ENCODE data around the gene IRX5. TPM values are rescaled to one million over a fixed set of nuclear protein-coding genes. Genes with fewer than 3 reads are reported as not detected.

The IRX5 gene
- total RNA-seq, 1 donor from 2014 or later: 4.7 TPM

GRCh38 chr16:54965464-54965863, 34.8 kb downstream of the IRX5 start:
- peaks cover 3% of the 10 kb centered on the region for H3K9me3 Mint-ChIP-seq (ENCODE audit: unreplicated experiment)
- no peak overlapping the region for H3K4me3 Mint-ChIP-seq (ENCODE audit: unreplicated experiment)
- no peak overlapping the region for H3K27ac Mint-ChIP-seq (ENCODE audit: unreplicated experiment)
- H3K27me3 Mint-ChIP-seq (ENCODE audit: unreplicated experiment): peaks cover 1% of the 10 kb centered on the region
- H3K36me3 Mint-ChIP-seq (ENCODE audit: unreplicated experiment): no peaks in the 10 kb centered on the region
- DNase-seq: no peak
- no peak for TF ChIP-seq CTCF (IDR thresholded peaks at IDR 0.05; ENCODE audit: partially characterized antibody, unreplicated experiment)
- no peaks in the 10 kb centered on the region for H3K4me1 Mint-ChIP-seq (ENCODE audit: low read depth, unreplicated experiment)

- DNase-seq: no peak
- Mint-ChIP-seq H3K4me1 (ENCODE audit: low read depth, unreplicated experiment) (no peaks in the 10 kb centered on the region), H3K36me3 (ENCODE audit: unreplicated experiment) (no peaks in the 10 kb centered on the region), H3K27me3 (ENCODE audit: unreplicated experiment) (peaks cover 3% of the 10 kb centered on the region), H3K27ac (ENCODE audit: unreplicated experiment) (no peak overlapping the region), H3K9me3 (ENCODE audit: unreplicated experiment) (peaks cover 3% of the 10 kb centered on the region), H3K4me3 (ENCODE audit: unreplicated experiment) (no peak overlapping the region)
- TF ChIP-seq CTCF (IDR thresholded peaks at IDR 0.05; ENCODE audit: partially characterized antibody, unreplicated experiment): no peak
These were observed 37.3 kb downstream of the IRX5 start for GRCh38 chr16:54968011-54968410.

GRCh38 chr16:54968784-54969183, 38.1 kb downstream of the IRX5 start:
- no peak for DNase-seq
- TF ChIP-seq CTCF (IDR thresholded peaks at IDR 0.05; ENCODE audit: partially characterized antibody, unreplicated experiment): no peak
- Mint-ChIP-seq H3K9me3 (ENCODE audit: unreplicated experiment) (peaks cover 3% of the 10 kb centered on the region), H3K36me3 (ENCODE audit: unreplicated experiment) (no peaks in the 10 kb centered on the region), H3K4me1 (ENCODE audit: low read depth, unreplicated experiment) (no peaks in the 10 kb centered on the region), H3K4me3 (ENCODE audit: unreplicated experiment) (no peak overlapping the region), H3K27me3 (ENCODE audit: unreplicated experiment) (peaks cover 2% of the 10 kb centered on the region), H3K27ac (ENCODE audit: unreplicated experiment) (no peak overlapping the region)

GRCh38 chr16:54970016-54970415, 39.4 kb downstream of the IRX5 start:
- Mint-ChIP-seq H3K9me3 (ENCODE audit: unreplicated experiment) (peaks cover 3% of the 10 kb centered on the region), H3K36me3 (ENCODE audit: unreplicated experiment) (no peaks in the 10 kb centered on the region), H3K27me3 (ENCODE audit: unreplicated experiment) (peaks cover 2% of the 10 kb centered on the region), H3K4me3 (ENCODE audit: unreplicated experiment) (no peak overlapping the region), H3K27ac (ENCODE audit: unreplicated experiment) (no peak overlapping the region), H3K4me1 (ENCODE audit: low read depth, unreplicated experiment) (no peaks in the 10 kb centered on the region)
- DNase-seq: no peak
- no peak for TF ChIP-seq CTCF (IDR thresholded peaks at IDR 0.05; ENCODE audit: partially characterized antibody, unreplicated experiment)

GRCh38 chr16:54974367-54974766, 43.7 kb downstream of the IRX5 start:
- no peak overlapping the region for H3K4me3 Mint-ChIP-seq (ENCODE audit: unreplicated experiment)
- no peak overlapping the region for H3K27ac Mint-ChIP-seq (ENCODE audit: unreplicated experiment)
- no peak for DNase-seq
- peaks cover 2% of the 10 kb centered on the region for H3K27me3 Mint-ChIP-seq (ENCODE audit: unreplicated experiment)
- H3K4me1 Mint-ChIP-seq (ENCODE audit: low read depth, unreplicated experiment): no peaks in the 10 kb centered on the region
- H3K36me3 Mint-ChIP-seq (ENCODE audit: unreplicated experiment): no peaks in the 10 kb centered on the region
- H3K9me3 Mint-ChIP-seq (ENCODE audit: unreplicated experiment): no peaks in the 10 kb centered on the region
- no peak for TF ChIP-seq CTCF (IDR thresholded peaks at IDR 0.05; ENCODE audit: partially characterized antibody, unreplicated experiment)
